H9 (cell line): ENCODE results near the gene NCL. TPM values are rescaled to one million over a fixed set of nuclear protein-coding genes. Genes with fewer than 3 reads are reported as not detected.
A peak's percentile ranks its signal among the peaks of the same experiment; 100 is the strongest.
"Not testable (repeated sequence)": the region's sequence is repeated elsewhere in the genome, so short reads cannot be mapped to it uniquely, and the experiment has no call there.

Source experiments
- DNase-seq: peaks from one replicate; pipeline ENCODE4 v3.0.0-alpha.2; 2017
- H2AFZ ChIP-seq: one replicate; pipeline ENCODE4 v1.6.1; 2013; ENCODE audit warnings: mild to moderate bottlenecking, low read length, control low read depth, moderate library complexity
- H2AK5ac ChIP-seq: 2 replicates; pipeline ENCODE4 v1.6.1; 2013; ENCODE audit warnings: low read length, control low read depth, mixed read lengths; ENCODE audit not compliant: insufficient read length
- H2BK120ac ChIP-seq: one replicate; pipeline ENCODE4 v1.6.1; 2013; ENCODE audit warnings: low read depth, mild to moderate bottlenecking, low read length, control low read depth, inconsistent platforms; ENCODE audit not compliant: poor library complexity, severe bottlenecking
- H2BK12ac ChIP-seq: 2 replicates; pipeline ENCODE4 v1.6.1; 2013; ENCODE audit warnings: low read length, control low read depth, mixed read lengths, low read depth; ENCODE audit not compliant: insufficient read length
- H2BK15ac ChIP-seq: 2 replicates; pipeline ENCODE4 v1.6.1; 2013; ENCODE audit warnings: low read depth, low read length, control low read depth
- H2BK20ac ChIP-seq: one replicate; pipeline ENCODE4 v1.6.1; 2013; ENCODE audit warnings: low read depth, mild to moderate bottlenecking, low read length, control low read depth, inconsistent platforms; ENCODE audit not compliant: poor library complexity, severe bottlenecking
- H2BK5ac ChIP-seq: 2 replicates; pipeline ENCODE4 v1.6.1; 2013; ENCODE audit warnings: low read length, control low read depth, mixed read lengths; ENCODE audit not compliant: insufficient read length
- H3K14ac ChIP-seq: 2 replicates; pipeline ENCODE4 v1.6.1; 2013; ENCODE audit warnings: low read length, control low read depth; ENCODE audit not compliant: insufficient read depth
- H3K18ac ChIP-seq: 2 replicates; pipeline ENCODE4 v1.6.1; 2013; ENCODE audit warnings: low read depth, mild to moderate bottlenecking, mixed read lengths, low read length, control low read depth; ENCODE audit not compliant: insufficient read length
- H3K23ac ChIP-seq: 2 replicates; pipeline ENCODE4 v1.6.1; 2013; ENCODE audit warnings: low read length, control low read depth, mixed read lengths, low read depth; ENCODE audit not compliant: insufficient read length
- H3K23me2 ChIP-seq: 2 replicates; pipeline ENCODE4 v1.6.1; 2013; ENCODE audit warnings: low read depth, mild to moderate bottlenecking, mixed read lengths, low read length, control low read depth; ENCODE audit not compliant: insufficient read length, poor library complexity, severe bottlenecking
- H3K27ac ChIP-seq: 2 replicates; pipeline ENCODE4 v1.5.1; 2013; ENCODE audit warnings: low read length, control low read depth, mixed read lengths, low read depth; ENCODE audit not compliant: insufficient read length
- H3K27me3 ChIP-seq: 2 replicates; pipeline ENCODE4 v1.6.1; 2013; ENCODE audit warnings: low read length, control low read depth, inconsistent platforms; ENCODE audit not compliant: insufficient read depth
- H3K4ac ChIP-seq: 2 replicates; pipeline ENCODE4 v1.6.1; 2013; ENCODE audit warnings: low read depth, mild to moderate bottlenecking, control low read depth, inconsistent platforms, low read length, moderate library complexity
- H3K4me1 ChIP-seq: 2 replicates; pipeline ENCODE4 v1.6.1; 2013; ENCODE audit warnings: low read length, control low read depth, inconsistent platforms; ENCODE audit not compliant: insufficient read depth
- H3K4me2 ChIP-seq: 2 replicates; pipeline ENCODE4 v1.6.1; 2013; ENCODE audit warnings: low read length, control low read depth, mixed read lengths; ENCODE audit not compliant: insufficient read length, insufficient read depth
- H3K56ac ChIP-seq: 2 replicates; pipeline ENCODE4 v1.6.1; 2013; ENCODE audit warnings: low read depth, mild to moderate bottlenecking, mixed read lengths, low read length, control low read depth; ENCODE audit not compliant: insufficient read length
- H3K79me1 ChIP-seq: 2 replicates; pipeline ENCODE4 v1.6.1; 2013; ENCODE audit warnings: low read depth, mild to moderate bottlenecking, moderate library complexity, low read length, control low read depth, inconsistent platforms; ENCODE audit not compliant: insufficient read depth, poor library complexity, severe bottlenecking
- H3K79me2 ChIP-seq: 2 replicates; pipeline ENCODE4 v1.6.1; 2013; ENCODE audit warnings: low read length, control low read depth, inconsistent platforms; ENCODE audit not compliant: insufficient read depth
- H3K9ac ChIP-seq: 2 replicates; pipeline ENCODE4 v1.6.1; 2013; ENCODE audit warnings: low read length, control low read depth, mixed read lengths; ENCODE audit not compliant: insufficient read length; ENCODE audit errors: extremely low read depth
- H3K9me3 ChIP-seq: one replicate; pipeline ENCODE4 v1.6.1; 2013; ENCODE audit warnings: low read depth, low read length, inconsistent platforms; ENCODE audit not compliant: control insufficient read depth
- H3T11ph ChIP-seq: one replicate; pipeline ENCODE4 v1.6.1; 2013; ENCODE audit warnings: mild to moderate bottlenecking, low read length, control low read depth, inconsistent platforms
- H4K20me1 ChIP-seq: one replicate; pipeline ENCODE4 v1.6.1; 2013; ENCODE audit not compliant: control insufficient read depth, insufficient read length, insufficient read depth
- H4K5ac ChIP-seq: 2 replicates; pipeline ENCODE4 v1.6.1; 2013; ENCODE audit warnings: low read depth, mild to moderate bottlenecking, mixed read lengths, low read length, control low read depth; ENCODE audit not compliant: insufficient read length
- H4K8ac ChIP-seq: replicated peaks from 2 replicates; pipeline ENCODE4 v1.6.1; 2013; ENCODE audit warnings: low read length, control low read depth, mixed read lengths, low read depth; ENCODE audit not compliant: insufficient read length
- H4K91ac ChIP-seq: 2 replicates; pipeline ENCODE4 v1.6.1; 2013; ENCODE audit warnings: low read depth, mild to moderate bottlenecking, moderate library complexity, mixed read lengths, low read length, control low read depth; ENCODE audit not compliant: insufficient read length
- H3K27ac Mint-ChIP-seq, 3 experiments: 2 replicates in 2 of 3; 3 replicates in 1 of 3; pipeline ENCODE4 v1.8.0; 2020 to 2021; ENCODE audit warnings: mixed read lengths in 3 of 3, mild to moderate bottlenecking in 1 of 3, moderate library complexity in 1 of 3
- H3K27me3 Mint-ChIP-seq: 2 replicates; pipeline ENCODE4 v1.8.0; 2021; ENCODE audit warnings: low read depth, mild to moderate bottlenecking, moderate library complexity, mixed read lengths
- H3K36me3 Mint-ChIP-seq, 3 experiments: 2 replicates in 2 of 3; 3 replicates in 1 of 3; pipeline ENCODE4 v1.8.0; 2020 to 2021; ENCODE audit warnings: low read depth in 3 of 3, mixed read lengths in 3 of 3; ENCODE audit not compliant: insufficient read depth in 1 of 3
- H3K4me1 Mint-ChIP-seq, 2 experiments: 2 replicates each; pipeline ENCODE4 v1.8.0; 2020; ENCODE audit warnings: mixed read lengths in 2 of 2
- H3K4me3 Mint-ChIP-seq, 2 experiments: 2 replicates in 1 of 2; 3 replicates in 1 of 2; pipeline ENCODE4 v1.8.0; 2020 to 2021; ENCODE audit warnings: mild to moderate bottlenecking in 2 of 2, mixed read lengths in 2 of 2, moderate library complexity in 1 of 2
- H3K9me3 Mint-ChIP-seq, 2 experiments: 2 replicates in 1 of 2; 3 replicates in 1 of 2; pipeline ENCODE4 v1.8.0; 2020; ENCODE audit warnings: mild to moderate bottlenecking in 2 of 2, mixed read lengths in 2 of 2, moderate library complexity in 1 of 2
- WGBS: extraction: QIAGEN DNeasy Blood & Tissue Kit; methylation state at CpG from one replicate; pipeline ENCODE4 v1.1.7; 2013; ENCODE audit warnings: missing lambda C conversion rate, low lambda C conversion rate, mixed read lengths; ENCODE audit not compliant: insufficient read length; ENCODE audit errors: extremely low coverage; 5-methylcytosine and 5-hydroxymethylcytosine counted together
- total RNA-seq: library from RNA; stranded (reverse); gene quantifications from 2 replicates; pipeline ENCODE4 v1.2.1, GENCODE V29; 2021
- TF ChIP-seq, protein P1 (sequence below): fragments of 200-600 bp; sonication (generic); conservative IDR thresholded peaks from 3 replicates; pipeline ENCODE4 v1.8.0; 2021; ENCODE audit warnings: antibody characterized with exemption, mild to moderate bottlenecking

Gene NCL
- total RNA-seq, 1 experiment from 2014 or later = 1,269 TPM

DNA sequence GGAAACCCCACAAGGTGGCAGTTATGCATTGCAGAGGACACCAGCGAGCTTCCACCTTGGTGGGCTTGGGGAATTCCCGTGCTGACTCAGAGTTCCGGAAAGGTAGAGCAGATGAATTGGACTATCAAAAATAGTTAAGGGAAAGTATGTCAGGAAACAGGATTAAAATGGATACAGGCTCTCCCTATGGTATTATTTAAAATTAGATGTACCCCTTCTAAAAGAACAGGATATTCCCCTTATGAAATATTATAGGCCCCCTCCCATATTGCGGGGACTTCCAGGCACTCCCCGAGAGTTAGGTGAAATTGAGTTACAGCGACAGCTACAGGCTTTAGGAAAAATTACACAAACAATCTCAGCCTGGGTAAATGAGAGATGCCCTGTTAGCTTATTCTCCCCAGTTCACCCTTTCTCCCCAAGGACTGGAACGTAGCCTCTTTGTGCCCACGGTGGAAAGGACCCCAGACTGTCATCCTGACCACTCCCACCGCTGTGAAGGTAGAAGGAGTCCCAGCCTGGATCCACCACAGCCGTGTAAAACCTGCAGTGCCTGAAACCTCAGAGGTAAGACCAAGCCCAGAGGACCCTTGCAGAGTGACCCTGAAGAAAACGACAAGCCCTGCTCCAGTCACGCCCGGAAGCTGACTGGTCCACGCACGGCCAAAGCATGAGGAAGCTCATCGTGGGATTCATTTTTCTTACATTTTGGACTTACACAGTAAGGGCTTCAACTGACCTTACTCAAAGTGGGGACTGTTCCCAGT is 58.5 kb downstream of the NCL start:
- H3K4me1 ChIP-seq, H3K27ac ChIP-seq, H3K23ac ChIP-seq, H3K79me1 ChIP-seq, H4K8ac ChIP-seq, H3K4me2 ChIP-seq, H3K9me3 ChIP-seq, H3T11ph ChIP-seq, H3K9ac ChIP-seq, H3K79me2 ChIP-seq, H4K5ac ChIP-seq, DNase-seq, H3K27me3 Mint-ChIP-seq, H2BK15ac ChIP-seq, H2BK120ac ChIP-seq, H3K27me3 ChIP-seq, H3K4ac ChIP-seq, H2AFZ ChIP-seq, H2BK12ac ChIP-seq, H3K56ac ChIP-seq, H3K4me3 Mint-ChIP-seq, H3K18ac ChIP-seq, H2AK5ac ChIP-seq, H3K23me2 ChIP-seq, H3K14ac ChIP-seq, H4K91ac ChIP-seq, H2BK5ac ChIP-seq, H2BK20ac ChIP-seq, H4K20me1 ChIP-seq: not testable (repeated sequence)
- H3K4me1 Mint-ChIP-seq = peaks cover 55 to 65% of the 10 kb centered on the region in 2 experiments
- WGBS = no CpG with 5 or more reads among the region's 16 CpGs
- H3K9me3 Mint-ChIP-seq = peaks cover 16 to 23% of the 10 kb centered on the region in 2 experiments
- H3K27ac Mint-ChIP-seq = peak overlapping the region in 1 of 3 experiments; percentile 59; a peak in 3 of 7 replicates
- TF ChIP-seq, protein P1, sequence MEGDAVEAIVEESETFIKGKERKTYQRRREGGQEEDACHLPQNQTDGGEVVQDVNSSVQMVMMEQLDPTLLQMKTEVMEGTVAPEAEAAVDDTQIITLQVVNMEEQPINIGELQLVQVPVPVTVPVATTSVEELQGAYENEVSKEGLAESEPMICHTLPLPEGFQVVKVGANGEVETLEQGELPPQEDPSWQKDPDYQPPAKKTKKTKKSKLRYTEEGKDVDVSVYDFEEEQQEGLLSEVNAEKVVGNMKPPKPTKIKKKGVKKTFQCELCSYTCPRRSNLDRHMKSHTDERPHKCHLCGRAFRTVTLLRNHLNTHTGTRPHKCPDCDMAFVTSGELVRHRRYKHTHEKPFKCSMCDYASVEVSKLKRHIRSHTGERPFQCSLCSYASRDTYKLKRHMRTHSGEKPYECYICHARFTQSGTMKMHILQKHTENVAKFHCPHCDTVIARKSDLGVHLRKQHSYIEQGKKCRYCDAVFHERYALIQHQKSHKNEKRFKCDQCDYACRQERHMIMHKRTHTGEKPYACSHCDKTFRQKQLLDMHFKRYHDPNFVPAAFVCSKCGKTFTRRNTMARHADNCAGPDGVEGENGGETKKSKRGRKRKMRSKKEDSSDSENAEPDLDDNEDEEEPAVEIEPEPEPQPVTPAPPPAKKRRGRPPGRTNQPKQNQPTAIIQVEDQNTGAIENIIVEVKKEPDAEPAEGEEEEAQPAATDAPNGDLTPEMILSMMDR = peak; percentile 72
- H3K36me3 Mint-ChIP-seq = peaks cover 3 to 12% (median 12%) of the 10 kb centered on the region in 3 experiments; a peak in 6 of 7 replicates
